ENCODE data around the gene AGMO. TPM values are rescaled to one million over a fixed set of nuclear protein-coding genes. Genes with fewer than 3 reads are reported as not detected.

Gene AGMO
- total RNA-seq, 1 experiment from 2014 or later, result not detected

DNA sequence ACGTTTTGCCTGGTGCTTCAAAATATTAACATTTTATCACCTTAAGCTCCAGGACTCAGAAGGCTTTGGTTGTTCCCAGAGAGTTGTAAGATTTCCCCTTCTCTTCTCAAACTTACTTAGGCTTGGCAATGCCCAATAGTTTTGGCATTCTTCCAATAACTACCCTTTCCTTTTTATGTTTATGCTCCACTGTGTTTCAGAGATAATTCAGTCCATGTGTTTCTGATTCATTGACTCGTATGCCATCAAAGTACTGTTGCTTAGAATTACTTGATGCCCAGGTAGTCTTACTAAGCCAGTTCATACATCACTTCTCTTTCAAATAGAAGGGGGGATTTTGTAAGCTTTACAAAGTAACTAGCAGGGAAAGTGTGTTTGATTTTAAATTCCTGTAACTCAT, 66.6 kb downstream of the AGMO start:
- Histone ChIP-seq H3K9me2 (ENCODE audit: insufficient read depth) (no peaks in the 10 kb centered on the region), H3K4me3 (replicated peaks in 1 of 2; ENCODE audit: low read depth in 1 of 2, low read length in 2 of 2) (no peak overlapping the region), H3K27ac (ENCODE audit: low read depth, low read length) (no peak overlapping the region), H4K20me1 (ENCODE audit: insufficient read depth) (no peaks in the 10 kb centered on the region), H3K4me2 (ENCODE audit: low read length) (no peak overlapping the region), H2AFZ (ENCODE audit: low read depth, low read length, poor library complexity, severe bottlenecking) (no peak overlapping the region), H3K27me3 (ENCODE audit: insufficient read depth, low read length) (no peaks in the 10 kb centered on the region), H3K9me3 (ENCODE audit: control insufficient read depth in 1 of 2, insufficient read depth in 1 of 2, low read depth in 1 of 2, low read length in 2 of 2) (no peaks in the 10 kb centered on the region), H3K36me3 (ENCODE audit: control insufficient read depth in 1 of 2, insufficient read depth in 2 of 2, low read length in 2 of 2) (no peaks in the 10 kb centered on the region), H3K4me1 (ENCODE audit: control insufficient read depth in 1 of 2, insufficient read depth in 2 of 2, low read length in 2 of 2) (no peaks in the 10 kb centered on the region), H3K79me2 (ENCODE audit: insufficient read depth, low read length) (no peaks in the 10 kb centered on the region), H3K9ac (ENCODE audit: low read length) (no peak overlapping the region)
- DNase-seq (ENCODE audit: low read depth, low spot score), result no peak
- POLR2A ChIA-PET, result no interaction called here
- no peak for ATAC-seq
- intact Hi-C loops (cut with micrococcal nuclease), result no loop called here
- RAD21 ChIA-PET (ENCODE audit: low non-redundant PET in 1 of 2, low total read pairs in 2 of 2, uncharacterized antibody in 2 of 2, unreplicated experiment in 2 of 2), result no interaction called here
- TF ChIP-seq SIN3A (IDR thresholded peaks at IDR 0.05; ENCODE audit: low read depth), result no peak
- TF ChIP-seq, protein P1, sequence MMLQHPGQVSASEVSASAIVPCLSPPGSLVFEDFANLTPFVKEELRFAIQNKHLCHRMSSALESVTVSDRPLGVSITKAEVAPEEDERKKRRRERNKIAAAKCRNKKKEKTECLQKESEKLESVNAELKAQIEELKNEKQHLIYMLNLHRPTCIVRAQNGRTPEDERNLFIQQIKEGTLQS (IDR thresholded peaks at IDR 0.05), result no peak
- TF ChIP-seq, protein P2, sequence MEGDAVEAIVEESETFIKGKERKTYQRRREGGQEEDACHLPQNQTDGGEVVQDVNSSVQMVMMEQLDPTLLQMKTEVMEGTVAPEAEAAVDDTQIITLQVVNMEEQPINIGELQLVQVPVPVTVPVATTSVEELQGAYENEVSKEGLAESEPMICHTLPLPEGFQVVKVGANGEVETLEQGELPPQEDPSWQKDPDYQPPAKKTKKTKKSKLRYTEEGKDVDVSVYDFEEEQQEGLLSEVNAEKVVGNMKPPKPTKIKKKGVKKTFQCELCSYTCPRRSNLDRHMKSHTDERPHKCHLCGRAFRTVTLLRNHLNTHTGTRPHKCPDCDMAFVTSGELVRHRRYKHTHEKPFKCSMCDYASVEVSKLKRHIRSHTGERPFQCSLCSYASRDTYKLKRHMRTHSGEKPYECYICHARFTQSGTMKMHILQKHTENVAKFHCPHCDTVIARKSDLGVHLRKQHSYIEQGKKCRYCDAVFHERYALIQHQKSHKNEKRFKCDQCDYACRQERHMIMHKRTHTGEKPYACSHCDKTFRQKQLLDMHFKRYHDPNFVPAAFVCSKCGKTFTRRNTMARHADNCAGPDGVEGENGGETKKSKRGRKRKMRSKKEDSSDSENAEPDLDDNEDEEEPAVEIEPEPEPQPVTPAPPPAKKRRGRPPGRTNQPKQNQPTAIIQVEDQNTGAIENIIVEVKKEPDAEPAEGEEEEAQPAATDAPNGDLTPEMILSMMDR (IDR thresholded peaks at IDR 0.05 in 2 of 3, conservative IDR thresholded peaks at IDR 0.05 in 1 of 3; ENCODE audit: borderline replicate concordance in 1 of 3, insufficient read depth in 1 of 3, low read depth in 2 of 3, low read length in 2 of 3), result no peak
- TF ChIP-seq MAX (IDR thresholded peaks at IDR 0.05), result no peak
- TF ChIP-seq CEBPB (IDR thresholded peaks at IDR 0.05; ENCODE audit: low read depth), result no peak
- no peak for TF ChIP-seq FOSL1 (IDR thresholded peaks at IDR 0.05; ENCODE audit: low read depth)
- TF ChIP-seq POLR2AphosphoS5 (IDR thresholded peaks at IDR 0.05; ENCODE audit: low read depth, low read length), result no peak
- no peak for TF ChIP-seq ZFX (IDR thresholded peaks at IDR 0.05)
- TF ChIP-seq SP1 (IDR thresholded peaks at IDR 0.05; ENCODE audit: low read depth), result no peak
- TF ChIP-seq CBX3 (IDR thresholded peaks at IDR 0.05; ENCODE audit: low read depth), result no peak
- TF ChIP-seq ELF1 (IDR thresholded peaks at IDR 0.05; ENCODE audit: borderline replicate concordance, low read depth), result no peak
- no peak for TF ChIP-seq SRF (IDR thresholded peaks at IDR 0.05; ENCODE audit: low read depth)
- TF ChIP-seq POLR2A (IDR thresholded peaks at IDR 0.05; ENCODE audit: borderline replicate concordance, extremely low read depth, insufficient read depth, insufficient read length), result no peak
- TF ChIP-seq RAD21 (IDR thresholded peaks at IDR 0.05; ENCODE audit: low read depth), result no peak
- TF ChIP-seq JUND (IDR thresholded peaks at IDR 0.05), result no peak
- TF ChIP-seq TCF7L2 (IDR thresholded peaks at IDR 0.05; ENCODE audit: borderline replicate concordance, extremely low read depth, insufficient read depth, insufficient read length), result no peak
- CTCF ChIA-PET, result no interaction called here
- BruUV-seq (replicated peaks), result no TSS peak
